ENCODE data around the gene LRRC71.

Gene LRRC71

GRCh38 chr1:156900896-156901589 lies 19.4 kb upstream of the LRRC71 start:
- CTCF ChIA-PET = interaction anchor here (0.9 to 3.2 kb wide), 6 partner anchors 9 to 255 kb away, joined by 3 to 20 read pairs (median 6); no protein-coding TSS in a partner anchor

GRCh38 chr1:156901590-156901900 lies 18.9 kb upstream of the LRRC71 start:
- Histone ChIP-seq H3K9me3 (ENCODE audit: control insufficient read depth, insufficient read depth, low read depth, low read length) (no peaks in the 10 kb centered on the region), H3K36me3 (ENCODE audit: control insufficient read depth in 2 of 2, insufficient read depth in 1 of 2, low read length in 2 of 2) (no peaks in the 10 kb centered on the region), H3K4me3 (ENCODE audit: low read depth, low read length) (no peak overlapping the region), H3K27ac (ENCODE audit: extremely low read depth, low read depth, low read length) (no peak overlapping the region), H3K4me1 (ENCODE audit: control insufficient read depth, insufficient read depth, low read length) (no peaks in the 10 kb centered on the region)
- POLR2A ChIA-PET = no interaction called here
- CTCF ChIA-PET = interaction anchor here (0.9 to 2.1 kb wide), 5 partner anchors 9 to 255 kb away, joined by 3 to 10 read pairs (median 6); no protein-coding TSS in a partner anchor
- no peak for TF ChIP-seq ZNF600 (tag by site-specific recombination; IDR thresholded peaks at IDR 0.05)

More at GRCh38 chr1:156900896-156901589, 19.4 kb upstream of the LRRC71 start:
- TF ChIP-seq SCRT2 (tag by site-specific recombination; IDR thresholded peaks at IDR 0.05) (peak; percentile 54), ZBTB20 (tag by site-specific recombination; IDR thresholded peaks at IDR 0.05) (no peak), EGR2 (tag by site-specific recombination; IDR thresholded peaks at IDR 0.05; ENCODE audit: low read depth) (0 out of 2 replicates have a peak, but pooled peaks have one; percentile 25), ZNF600 (tag by site-specific recombination; IDR thresholded peaks at IDR 0.05) (0 out of 2 replicates have a peak, but pooled peaks have one; percentile 28), ZNF280D (tag by site-specific recombination; IDR thresholded peaks at IDR 0.05) (no peak), ZSCAN23 (tag by site-specific recombination; IDR thresholded peaks at IDR 0.05) (no peak)
- H3K4me1 ChIP-seq (ENCODE audit: control insufficient read depth, insufficient read depth, low read length) = no peaks in the 10 kb centered on the region
- H3K4me3 ChIP-seq (ENCODE audit: low read depth, low read length) = no peak overlapping the region
- POLR2A ChIA-PET = no interaction called here
- H3K36me3 ChIP-seq (ENCODE audit: control insufficient read depth in 2 of 2, insufficient read depth in 1 of 2, low read length in 2 of 2) = no peaks in the 10 kb centered on the region
- H3K9me3 ChIP-seq (ENCODE audit: control insufficient read depth, insufficient read depth, low read depth, low read length) = no peaks in the 10 kb centered on the region
- H3K27ac ChIP-seq (ENCODE audit: extremely low read depth, low read depth, low read length) = no peak overlapping the region

DNA sequence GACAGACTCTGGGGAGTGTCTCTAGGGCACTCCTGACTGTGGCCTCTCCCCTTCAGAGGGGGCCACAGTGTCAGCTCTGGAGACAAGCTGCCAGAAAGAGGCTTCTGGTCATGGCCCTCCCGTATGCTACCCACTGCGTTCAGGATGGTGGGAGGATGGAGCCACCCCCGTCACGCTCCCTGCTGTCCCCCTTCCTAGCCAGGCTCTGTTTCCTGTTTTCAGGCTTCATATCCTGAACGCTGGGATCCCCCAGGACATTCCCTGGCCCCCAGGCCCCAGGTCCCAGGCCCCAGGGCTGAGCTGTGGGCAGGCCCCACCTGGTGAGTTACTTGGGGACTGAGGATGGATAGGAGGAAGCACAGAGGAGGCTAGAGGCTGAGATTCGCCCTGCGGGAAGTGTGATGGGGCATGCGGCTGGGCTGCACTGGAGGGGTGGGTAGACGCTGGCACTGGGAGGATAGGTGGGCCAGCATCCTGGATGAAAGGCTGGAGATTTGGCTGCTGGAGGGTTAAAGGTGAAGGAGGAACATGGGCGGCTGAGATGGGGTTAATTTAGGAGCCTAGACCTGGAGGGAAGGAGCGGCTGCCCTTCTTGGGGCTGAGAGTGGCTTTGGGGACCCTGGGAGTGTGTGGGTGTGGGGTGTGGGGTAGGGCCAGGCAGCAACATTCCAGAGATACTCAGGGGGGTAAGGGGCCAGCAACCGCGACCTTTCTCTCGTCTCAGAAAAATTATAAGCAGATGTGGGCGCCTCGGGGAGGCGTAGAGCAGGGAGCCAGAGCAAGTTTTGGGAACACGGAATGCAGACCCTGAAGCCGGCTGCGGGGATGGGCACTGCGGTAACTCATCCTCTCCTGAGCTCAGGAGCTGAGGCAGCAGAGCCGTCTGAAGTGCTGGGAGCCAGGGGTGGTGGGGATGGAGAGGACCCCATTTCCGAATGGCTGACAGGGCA lies 18.2 kb upstream of the LRRC71 start:
- TF ChIP-seq ZFHX2 (tag by site-specific recombination; conservative IDR thresholded peaks at IDR 0.05) = peak; percentile 25; the same call in 1 of the 2 replicates
- no peak for TF ChIP-seq ZNF266 (tag by site-specific recombination; IDR thresholded peaks at IDR 0.05; ENCODE audit: low read depth)
- TF ChIP-seq, protein P1, sequence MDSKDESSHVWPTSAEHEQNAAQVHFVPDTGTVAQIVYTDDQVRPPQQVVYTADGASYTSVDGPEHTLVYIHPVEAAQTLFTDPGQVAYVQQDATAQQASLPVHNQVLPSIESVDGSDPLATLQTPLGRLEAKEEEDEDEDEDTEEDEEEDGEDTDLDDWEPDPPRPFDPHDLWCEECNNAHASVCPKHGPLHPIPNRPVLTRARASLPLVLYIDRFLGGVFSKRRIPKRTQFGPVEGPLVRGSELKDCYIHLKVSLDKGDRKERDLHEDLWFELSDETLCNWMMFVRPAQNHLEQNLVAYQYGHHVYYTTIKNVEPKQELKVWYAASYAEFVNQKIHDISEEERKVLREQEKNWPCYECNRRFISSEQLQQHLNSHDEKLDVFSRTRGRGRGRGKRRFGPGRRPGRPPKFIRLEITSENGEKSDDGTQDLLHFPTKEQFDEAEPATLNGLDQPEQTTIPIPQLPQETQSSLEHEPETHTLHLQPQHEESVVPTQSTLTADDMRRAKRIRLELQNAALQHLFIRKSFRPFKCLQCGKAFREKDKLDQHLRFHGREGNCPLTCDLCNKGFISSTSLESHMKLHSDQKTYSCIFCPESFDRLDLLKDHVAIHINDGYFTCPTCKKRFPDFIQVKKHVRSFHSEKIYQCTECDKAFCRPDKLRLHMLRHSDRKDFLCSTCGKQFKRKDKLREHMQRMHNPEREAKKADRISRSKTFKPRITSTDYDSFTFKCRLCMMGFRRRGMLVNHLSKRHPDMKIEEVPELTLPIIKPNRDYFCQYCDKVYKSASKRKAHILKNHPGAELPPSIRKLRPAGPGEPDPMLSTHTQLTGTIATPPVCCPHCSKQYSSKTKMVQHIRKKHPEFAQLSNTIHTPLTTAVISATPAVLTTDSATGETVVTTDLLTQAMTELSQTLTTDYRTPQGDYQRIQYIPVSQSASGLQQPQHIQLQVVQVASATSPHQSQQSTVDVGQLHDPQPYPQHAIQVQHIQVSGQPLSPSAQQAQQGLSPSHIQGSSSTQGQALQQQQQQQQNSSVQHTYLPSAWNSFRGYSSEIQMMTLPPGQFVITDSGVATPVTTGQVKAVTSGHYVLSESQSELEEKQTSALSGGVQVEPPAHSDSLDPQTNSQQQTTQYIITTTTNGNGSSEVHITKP (tag by site-specific recombination; IDR thresholded peaks at IDR 0.05) = peak; percentile 55
- TF ChIP-seq ZBTB26 (tag by site-specific recombination; optimal IDR thresholded peaks at IDR 0.05) = no peak
- ChIA-PET POLR2A (no interaction called here), CTCF (interaction anchor here (0.5 to 2.2 kb wide), 9 partner anchors 8 to 300 kb away, joined by 3 to 10 read pairs (median 4); no protein-coding TSS in a partner anchor)
- no peak overlapping the region for H3K4me3 ChIP-seq (ENCODE audit: low read depth, low read length)
- H3K36me3 ChIP-seq (ENCODE audit: control insufficient read depth in 2 of 2, insufficient read depth in 1 of 2, low read length in 2 of 2) = no peaks in the 10 kb centered on the region
- no peak overlapping the region for H3K27ac ChIP-seq (ENCODE audit: extremely low read depth, low read depth, low read length)
- no peaks in the 10 kb centered on the region for H3K9me3 ChIP-seq (ENCODE audit: control insufficient read depth, insufficient read depth, low read depth, low read length)
- no peaks in the 10 kb centered on the region for H3K4me1 ChIP-seq (ENCODE audit: control insufficient read depth, insufficient read depth, low read length)
